HepG2 (cell line): Measurements from ENCODE around the gene PPCS.
"Not testable (repeated sequence)": the region's sequence is repeated elsewhere in the genome, so short reads cannot be mapped to it uniquely, and the experiment has no call there.

Experiments used
- KLF13 ChIP-seq: sonication (generic); formaldehyde crosslinking; IDR thresholded peaks from 2 replicates; pipeline ENCODE4 v1.4.0; 2020; ENCODE audit warnings: mild to moderate bottlenecking, missing genetic modification reagents
- POLR2A ChIP-seq, 2 experiments: IDR thresholded peaks; 2 replicates each; pipeline ENCODE4 v1.6.1; 2011; ENCODE audit warnings: low read depth in 2 of 2, low read length in 2 of 2, mild to moderate bottlenecking in 1 of 2, moderate library complexity in 1 of 2; ENCODE audit not compliant: insufficient read depth in 1 of 2
- PRDM15 ChIP-seq: sonication (generic); formaldehyde crosslinking; IDR thresholded peaks from 2 replicates; pipeline ENCODE4 v1.4.0; 2020; ENCODE audit warnings: missing genetic modification reagents
- RELA ChIP-seq: sonication (generic); formaldehyde crosslinking; IDR thresholded peaks from 2 replicates; pipeline ENCODE4 v1.4.0; 2020; ENCODE audit warnings: missing genetic modification reagents
- TCF12 ChIP-seq, 2 experiments: fragments of 450-650 bp in 1 of 2; sonication (generic) in 1 of 2; formaldehyde crosslinking in 1 of 2; IDR thresholded peaks; 2 replicates each; pipeline versions ENCODE4 v1.6.1 to v1.8.0; 2017 to 2022; ENCODE audit warnings: antibody characterized with exemption in 1 of 2, mild to moderate bottlenecking in 1 of 2, missing genetic modification reagents in 1 of 2, moderate library complexity in 1 of 2
- ZBTB20 ChIP-seq: sonication (generic); formaldehyde crosslinking; IDR thresholded peaks from 2 replicates; pipeline ENCODE4 v1.8.1; 2023; ENCODE audit warnings: missing genetic modification reagents, low read depth, mild to moderate bottlenecking, borderline replicate concordance
- ZNF232 ChIP-seq: sonication (generic); formaldehyde crosslinking; IDR thresholded peaks from 2 replicates; pipeline ENCODE4 v1.4.0; 2020; ENCODE audit warnings: missing genetic modification reagents, borderline replicate concordance
- ZNF329 ChIP-seq: sonication (generic); formaldehyde crosslinking; IDR thresholded peaks from 2 replicates; pipeline ENCODE4 v1.9.0; 2021; ENCODE audit warnings: low read depth, mild to moderate bottlenecking, missing genetic modification reagents
- ZNF629 ChIP-seq: sonication (generic); formaldehyde crosslinking; conservative IDR thresholded peaks from 2 replicates; pipeline ENCODE4 v1.5.0; 2020; ENCODE audit warnings: missing genetic modification reagents
- ZNF776 ChIP-seq: sonication (generic); formaldehyde crosslinking; IDR thresholded peaks from 2 replicates; pipeline ENCODE4 v1.4.0; 2020; ENCODE audit warnings: mild to moderate bottlenecking, missing genetic modification reagents
- TF ChIP-seq, protein P1 (sequence below): sonication (generic); formaldehyde crosslinking; IDR thresholded peaks from 2 replicates; pipeline ENCODE4 v1.4.0; 2020; ENCODE audit warnings: missing genetic modification reagents
- TF ChIP-seq, protein P2 (sequence below), 2 experiments: fragments of 450-650 bp in 1 of 2; sonication (generic) in 1 of 2; formaldehyde crosslinking; IDR thresholded peaks; 2 replicates each; pipeline versions ENCODE4 v1.5.0 to v1.8.0; 2020 to 2022; ENCODE audit warnings: mild to moderate bottlenecking in 1 of 2, missing genetic modification reagents in 1 of 2
- TF ChIP-seq, protein P3 (sequence below): sonication (generic); formaldehyde crosslinking; IDR thresholded peaks from 2 replicates; pipeline ENCODE4 v1.5.0; 2020; ENCODE audit warnings: mild to moderate bottlenecking, missing genetic modification reagents, moderate library complexity

DNA sequence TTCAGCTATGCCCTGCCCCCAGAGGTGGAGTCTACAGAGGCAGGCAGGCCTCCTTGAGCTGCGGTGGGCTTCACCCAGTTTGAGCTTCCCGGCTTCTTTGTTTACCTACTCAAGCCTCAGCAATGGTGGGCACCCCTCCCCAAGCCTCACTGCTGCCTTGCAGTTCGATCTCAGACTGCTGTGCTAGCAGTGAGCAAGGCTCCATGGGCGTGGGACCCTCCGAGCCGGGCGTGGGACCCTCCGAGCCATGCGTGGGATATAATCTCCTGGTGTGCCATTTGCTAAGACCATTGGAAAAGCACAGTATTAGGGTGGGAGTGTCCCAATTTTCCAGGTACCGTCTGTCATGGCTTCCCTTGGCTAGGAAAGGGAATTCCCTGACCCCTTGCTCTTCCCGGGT is 45.7 kb downstream of the PPCS start:
- not testable (repeated sequence) for TF ChIP-seq ZNF776 (CRISPR knock-in tag); POLR2A (IDR thresholded peaks at IDR 0.05; ENCODE audit: insufficient read depth in 1 of 2, low read depth in 2 of 2, low read length in 2 of 2); PRDM15 (CRISPR knock-in tag); ZNF232; TCF12 (IDR thresholded peaks at IDR 0.05); TCF12 (CRISPR knock-in tag; IDR thresholded peaks at IDR 0.05); ZNF629 (CRISPR knock-in tag); ZBTB20 (CRISPR knock-in tag); ZNF329 (CRISPR knock-in tag); RELA; KLF13
- TF ChIP-seq, protein P1, sequence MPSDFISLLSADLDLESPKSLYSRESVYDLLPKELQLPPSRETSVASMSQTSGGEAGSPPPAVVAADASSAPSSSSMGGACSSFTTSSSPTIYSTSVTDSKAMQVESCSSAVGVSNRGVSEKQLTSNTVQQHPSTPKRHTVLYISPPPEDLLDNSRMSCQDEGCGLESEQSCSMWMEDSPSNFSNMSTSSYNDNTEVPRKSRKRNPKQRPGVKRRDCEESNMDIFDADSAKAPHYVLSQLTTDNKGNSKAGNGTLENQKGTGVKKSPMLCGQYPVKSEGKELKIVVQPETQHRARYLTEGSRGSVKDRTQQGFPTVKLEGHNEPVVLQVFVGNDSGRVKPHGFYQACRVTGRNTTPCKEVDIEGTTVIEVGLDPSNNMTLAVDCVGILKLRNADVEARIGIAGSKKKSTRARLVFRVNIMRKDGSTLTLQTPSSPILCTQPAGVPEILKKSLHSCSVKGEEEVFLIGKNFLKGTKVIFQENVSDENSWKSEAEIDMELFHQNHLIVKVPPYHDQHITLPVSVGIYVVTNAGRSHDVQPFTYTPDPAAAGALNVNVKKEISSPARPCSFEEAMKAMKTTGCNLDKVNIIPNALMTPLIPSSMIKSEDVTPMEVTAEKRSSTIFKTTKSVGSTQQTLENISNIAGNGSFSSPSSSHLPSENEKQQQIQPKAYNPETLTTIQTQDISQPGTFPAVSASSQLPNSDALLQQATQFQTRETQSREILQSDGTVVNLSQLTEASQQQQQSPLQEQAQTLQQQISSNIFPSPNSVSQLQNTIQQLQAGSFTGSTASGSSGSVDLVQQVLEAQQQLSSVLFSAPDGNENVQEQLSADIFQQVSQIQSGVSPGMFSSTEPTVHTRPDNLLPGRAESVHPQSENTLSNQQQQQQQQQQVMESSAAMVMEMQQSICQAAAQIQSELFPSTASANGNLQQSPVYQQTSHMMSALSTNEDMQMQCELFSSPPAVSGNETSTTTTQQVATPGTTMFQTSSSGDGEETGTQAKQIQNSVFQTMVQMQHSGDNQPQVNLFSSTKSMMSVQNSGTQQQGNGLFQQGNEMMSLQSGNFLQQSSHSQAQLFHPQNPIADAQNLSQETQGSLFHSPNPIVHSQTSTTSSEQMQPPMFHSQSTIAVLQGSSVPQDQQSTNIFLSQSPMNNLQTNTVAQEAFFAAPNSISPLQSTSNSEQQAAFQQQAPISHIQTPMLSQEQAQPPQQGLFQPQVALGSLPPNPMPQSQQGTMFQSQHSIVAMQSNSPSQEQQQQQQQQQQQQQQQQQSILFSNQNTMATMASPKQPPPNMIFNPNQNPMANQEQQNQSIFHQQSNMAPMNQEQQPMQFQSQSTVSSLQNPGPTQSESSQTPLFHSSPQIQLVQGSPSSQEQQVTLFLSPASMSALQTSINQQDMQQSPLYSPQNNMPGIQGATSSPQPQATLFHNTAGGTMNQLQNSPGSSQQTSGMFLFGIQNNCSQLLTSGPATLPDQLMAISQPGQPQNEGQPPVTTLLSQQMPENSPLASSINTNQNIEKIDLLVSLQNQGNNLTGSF (CRISPR knock-in tag): not testable (repeated sequence)
- TF ChIP-seq, protein P2, sequence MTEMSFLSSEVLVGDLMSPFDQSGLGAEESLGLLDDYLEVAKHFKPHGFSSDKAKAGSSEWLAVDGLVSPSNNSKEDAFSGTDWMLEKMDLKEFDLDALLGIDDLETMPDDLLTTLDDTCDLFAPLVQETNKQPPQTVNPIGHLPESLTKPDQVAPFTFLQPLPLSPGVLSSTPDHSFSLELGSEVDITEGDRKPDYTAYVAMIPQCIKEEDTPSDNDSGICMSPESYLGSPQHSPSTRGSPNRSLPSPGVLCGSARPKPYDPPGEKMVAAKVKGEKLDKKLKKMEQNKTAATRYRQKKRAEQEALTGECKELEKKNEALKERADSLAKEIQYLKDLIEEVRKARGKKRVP (CRISPR knock-in tag; IDR thresholded peaks at IDR 0.05): not testable (repeated sequence)
- TF ChIP-seq, protein P3, sequence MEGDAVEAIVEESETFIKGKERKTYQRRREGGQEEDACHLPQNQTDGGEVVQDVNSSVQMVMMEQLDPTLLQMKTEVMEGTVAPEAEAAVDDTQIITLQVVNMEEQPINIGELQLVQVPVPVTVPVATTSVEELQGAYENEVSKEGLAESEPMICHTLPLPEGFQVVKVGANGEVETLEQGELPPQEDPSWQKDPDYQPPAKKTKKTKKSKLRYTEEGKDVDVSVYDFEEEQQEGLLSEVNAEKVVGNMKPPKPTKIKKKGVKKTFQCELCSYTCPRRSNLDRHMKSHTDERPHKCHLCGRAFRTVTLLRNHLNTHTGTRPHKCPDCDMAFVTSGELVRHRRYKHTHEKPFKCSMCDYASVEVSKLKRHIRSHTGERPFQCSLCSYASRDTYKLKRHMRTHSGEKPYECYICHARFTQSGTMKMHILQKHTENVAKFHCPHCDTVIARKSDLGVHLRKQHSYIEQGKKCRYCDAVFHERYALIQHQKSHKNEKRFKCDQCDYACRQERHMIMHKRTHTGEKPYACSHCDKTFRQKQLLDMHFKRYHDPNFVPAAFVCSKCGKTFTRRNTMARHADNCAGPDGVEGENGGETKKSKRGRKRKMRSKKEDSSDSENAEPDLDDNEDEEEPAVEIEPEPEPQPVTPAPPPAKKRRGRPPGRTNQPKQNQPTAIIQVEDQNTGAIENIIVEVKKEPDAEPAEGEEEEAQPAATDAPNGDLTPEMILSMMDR (CRISPR knock-in tag): not testable (repeated sequence)
